Measurements from ENCODE around the gene RIC1.

The RIC1 gene

DNA sequence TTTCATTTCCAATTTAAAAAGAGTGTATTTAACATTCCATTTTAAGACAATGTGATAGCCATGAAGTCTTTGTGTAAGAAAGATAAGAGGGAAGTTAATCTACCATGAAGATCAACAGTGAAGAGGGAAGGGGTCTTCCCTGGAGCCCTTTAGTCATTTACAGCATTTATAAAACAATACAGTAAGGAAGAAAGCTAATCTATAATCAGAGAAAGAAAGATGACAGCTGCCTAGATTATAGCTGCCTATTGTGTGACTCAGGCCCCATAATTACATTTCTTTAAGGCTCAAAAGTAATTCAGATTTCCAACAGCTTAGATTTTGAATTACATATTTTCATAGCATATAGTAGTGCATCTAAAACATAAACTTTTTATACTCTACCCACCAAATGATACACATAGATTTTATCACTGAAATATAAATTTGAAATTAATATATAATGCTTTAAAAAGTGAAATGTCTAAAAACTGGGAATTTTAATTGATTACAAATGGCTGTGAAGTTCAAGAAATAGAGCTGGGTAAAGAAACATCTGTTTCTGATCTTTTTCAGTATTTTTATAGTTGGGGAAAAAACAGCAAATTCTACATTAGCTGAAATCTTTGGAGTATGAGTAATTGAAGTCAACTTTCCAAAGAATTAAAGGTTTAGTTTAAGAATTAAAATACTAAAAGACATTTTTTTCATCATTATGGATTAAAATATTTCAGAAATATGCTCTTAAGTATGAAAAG is 89.6 kb downstream of the RIC1 start:
- no peak overlapping the region for H3K4me2 ChIP-seq (ENCODE audit: low read length)
- no peaks in the 10 kb centered on the region for H3K9me2 ChIP-seq (ENCODE audit: low read depth, low read length)
- no peak overlapping the region for H3K27ac ChIP-seq (ENCODE audit: low read depth, low read length, poor library complexity, severe bottlenecking)
- no peak overlapping the region for H3K4me3 ChIP-seq (ENCODE audit: low read depth, low read length, poor library complexity, severe bottlenecking)
- H3K79me2 ChIP-seq (ENCODE audit: insufficient read depth, low read length), result 0 out of 2 replicates have a peak, but pooled peaks cover 1% of the 10 kb centered on the region
- no peaks in the 10 kb centered on the region for H3K4me1 ChIP-seq (ENCODE audit: insufficient read depth, low read length, severe bottlenecking)
- no peaks in the 10 kb centered on the region for H3K27me3 ChIP-seq (ENCODE audit: insufficient read depth, low read length)
- H2AFZ ChIP-seq (ENCODE audit: low read length), result no peak overlapping the region
- H3F3A ChIP-seq (ENCODE audit: insufficient read depth, low read length), result no peaks in the 10 kb centered on the region
- H3K36me3 ChIP-seq (ENCODE audit: insufficient read depth, low read length), result peaks cover 80% of the 10 kb centered on the region
- no peak overlapping the region for H3K9ac ChIP-seq (ENCODE audit: low read length)
- H4K20me1 ChIP-seq (ENCODE audit: insufficient read depth, low read length), result no peaks in the 10 kb centered on the region
- no peak for TF ChIP-seq EZH2 (IDR thresholded peaks at IDR 0.05; ENCODE audit: borderline replicate concordance, low read length)
- TF ChIP-seq, protein P1, sequence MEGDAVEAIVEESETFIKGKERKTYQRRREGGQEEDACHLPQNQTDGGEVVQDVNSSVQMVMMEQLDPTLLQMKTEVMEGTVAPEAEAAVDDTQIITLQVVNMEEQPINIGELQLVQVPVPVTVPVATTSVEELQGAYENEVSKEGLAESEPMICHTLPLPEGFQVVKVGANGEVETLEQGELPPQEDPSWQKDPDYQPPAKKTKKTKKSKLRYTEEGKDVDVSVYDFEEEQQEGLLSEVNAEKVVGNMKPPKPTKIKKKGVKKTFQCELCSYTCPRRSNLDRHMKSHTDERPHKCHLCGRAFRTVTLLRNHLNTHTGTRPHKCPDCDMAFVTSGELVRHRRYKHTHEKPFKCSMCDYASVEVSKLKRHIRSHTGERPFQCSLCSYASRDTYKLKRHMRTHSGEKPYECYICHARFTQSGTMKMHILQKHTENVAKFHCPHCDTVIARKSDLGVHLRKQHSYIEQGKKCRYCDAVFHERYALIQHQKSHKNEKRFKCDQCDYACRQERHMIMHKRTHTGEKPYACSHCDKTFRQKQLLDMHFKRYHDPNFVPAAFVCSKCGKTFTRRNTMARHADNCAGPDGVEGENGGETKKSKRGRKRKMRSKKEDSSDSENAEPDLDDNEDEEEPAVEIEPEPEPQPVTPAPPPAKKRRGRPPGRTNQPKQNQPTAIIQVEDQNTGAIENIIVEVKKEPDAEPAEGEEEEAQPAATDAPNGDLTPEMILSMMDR (IDR thresholded peaks at IDR 0.05; ENCODE audit: low read length), result no peak
- H3K9me3 ChIP-seq (ENCODE audit: low read length), result 0 out of 2 replicates have a peak, but pooled peaks cover 2% of the 10 kb centered on the region

DNA sequence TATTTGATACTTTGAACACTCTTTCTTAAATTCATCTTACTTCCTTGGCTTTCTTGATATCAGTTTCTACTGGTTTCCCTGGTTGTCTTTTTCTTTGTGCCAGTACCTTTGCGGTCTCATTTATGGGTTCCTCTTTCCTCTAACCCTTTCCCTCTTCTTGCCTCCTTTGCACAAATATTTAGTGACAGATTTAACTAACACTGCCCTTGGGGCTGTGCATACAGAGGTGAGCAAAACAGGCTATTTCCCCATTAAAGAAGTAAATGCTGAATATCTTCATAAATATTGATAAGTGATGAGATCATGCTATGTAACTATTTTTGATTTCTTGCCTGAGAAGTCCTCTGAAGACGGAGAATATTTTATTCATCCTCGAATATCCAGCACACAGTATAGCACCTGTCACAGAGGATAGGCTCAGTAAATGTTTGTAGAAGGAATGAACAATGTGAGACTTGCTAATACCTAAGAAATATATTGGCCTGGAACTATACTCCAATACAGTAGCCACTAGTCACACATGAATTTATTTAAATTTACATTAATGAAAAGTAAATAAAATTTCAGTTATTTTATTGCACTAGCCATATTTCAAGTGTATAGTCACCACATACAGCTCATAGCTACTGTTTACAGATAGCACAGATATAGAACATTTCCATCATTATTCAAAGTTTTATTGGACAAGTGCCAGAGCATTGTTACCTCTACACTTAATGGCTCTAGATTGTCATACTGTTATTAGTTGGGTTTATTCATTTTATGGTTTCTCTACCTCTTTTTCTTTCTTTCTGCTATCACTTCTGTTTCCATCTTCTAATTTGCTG is 90.4 kb downstream of the RIC1 start:
- Histone ChIP-seq H3K4me3 (ENCODE audit: low read depth, low read length, poor library complexity, severe bottlenecking) (no peak overlapping the region), H2AFZ (ENCODE audit: low read length) (no peak overlapping the region), H4K20me1 (ENCODE audit: insufficient read depth, low read length) (no peaks in the 10 kb centered on the region), H3K79me2 (ENCODE audit: insufficient read depth, low read length) (no peaks in the 10 kb centered on the region), H3K4me2 (ENCODE audit: low read length) (no peak overlapping the region), H3K9ac (ENCODE audit: low read length) (no peak overlapping the region), H3K27ac (ENCODE audit: low read depth, low read length, poor library complexity, severe bottlenecking) (no peak overlapping the region), H3F3A (ENCODE audit: insufficient read depth, low read length) (no peaks in the 10 kb centered on the region), H3K36me3 (ENCODE audit: insufficient read depth, low read length) (peaks cover 74% of the 10 kb centered on the region), H3K9me2 (ENCODE audit: low read depth, low read length) (no peaks in the 10 kb centered on the region), H3K27me3 (ENCODE audit: insufficient read depth, low read length) (no peaks in the 10 kb centered on the region), H3K4me1 (ENCODE audit: insufficient read depth, low read length, severe bottlenecking) (no peaks in the 10 kb centered on the region), H3K9me3 (ENCODE audit: low read length) (0 out of 2 replicates have a peak, but pooled peaks cover 2% of the 10 kb centered on the region)
- TF ChIP-seq, protein P1 (IDR thresholded peaks at IDR 0.05; ENCODE audit: low read length), result no peak
- TF ChIP-seq EZH2 (IDR thresholded peaks at IDR 0.05; ENCODE audit: borderline replicate concordance, low read length), result no peak

DNA sequence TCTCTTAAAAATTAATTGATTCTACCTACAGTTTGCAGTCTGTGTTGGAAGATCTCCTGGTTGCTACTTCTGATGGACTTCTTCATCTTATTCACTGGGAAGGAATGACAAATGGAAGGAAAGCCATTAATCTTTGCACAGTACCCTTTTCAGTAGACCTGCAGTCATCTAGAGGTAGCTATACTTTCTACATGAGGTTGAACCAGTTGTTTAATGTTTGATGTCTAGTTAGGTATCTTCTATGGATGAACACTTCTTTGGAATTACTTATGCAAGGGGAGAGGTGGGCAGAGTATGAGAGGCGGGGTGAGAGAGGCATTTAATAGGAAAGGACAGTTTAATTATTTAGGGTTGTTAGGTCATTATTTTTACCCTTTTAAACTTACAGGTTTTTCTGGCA is 91.2 kb downstream of the RIC1 start:
- H3K4me1 ChIP-seq (ENCODE audit: insufficient read depth, low read length, severe bottlenecking), result no peaks in the 10 kb centered on the region
- no peaks in the 10 kb centered on the region for H3K9me2 ChIP-seq (ENCODE audit: low read depth, low read length)
- no peaks in the 10 kb centered on the region for H3K79me2 ChIP-seq (ENCODE audit: insufficient read depth, low read length)
- H3F3A ChIP-seq (ENCODE audit: insufficient read depth, low read length), result no peaks in the 10 kb centered on the region
- H4K20me1 ChIP-seq (ENCODE audit: insufficient read depth, low read length), result no peaks in the 10 kb centered on the region
- no peaks in the 10 kb centered on the region for H3K27me3 ChIP-seq (ENCODE audit: insufficient read depth, low read length)
- no peak for TF ChIP-seq EZH2 (IDR thresholded peaks at IDR 0.05; ENCODE audit: borderline replicate concordance, low read length)
- TF ChIP-seq, protein P1 (IDR thresholded peaks at IDR 0.05; ENCODE audit: low read length), result no peak
- peaks cover 70% of the 10 kb centered on the region for H3K36me3 ChIP-seq (ENCODE audit: insufficient read depth, low read length)
- H3K9ac ChIP-seq (ENCODE audit: low read length), result no peak overlapping the region
- H3K27ac ChIP-seq (ENCODE audit: low read depth, low read length, poor library complexity, severe bottlenecking), result no peak overlapping the region
- no peak overlapping the region for H3K4me3 ChIP-seq (ENCODE audit: low read depth, low read length, poor library complexity, severe bottlenecking)
- no peak overlapping the region for H3K4me2 ChIP-seq (ENCODE audit: low read length)
- no peak overlapping the region for H2AFZ ChIP-seq (ENCODE audit: low read length)
- H3K9me3 ChIP-seq (ENCODE audit: low read length), result 0 out of 2 replicates have a peak, but pooled peaks cover 2% of the 10 kb centered on the region
